ENCODE data around the gene RNU6-1. TPM values are rescaled to one million over a fixed set of nuclear protein-coding genes. Genes with fewer than 3 reads are reported as not detected.

Gene RNU6-1
- total RNA-seq, 1 donor from 2014 or later: not detected

- H3K27me3 Mint-ChIP-seq (ENCODE audit: insufficient read depth, low read depth): no peaks in the 10 kb centered on the region
- H3K4me2 ChIP-seq: no peak overlapping the region
- H3K27ac Mint-ChIP-seq: no peak overlapping the region
- no peaks in the 10 kb centered on the region for H3K9me3 ChIP-seq (ENCODE audit: low read depth)
- TF ChIP-seq EZH2 (IDR thresholded peaks at IDR 0.05): no peak
- no peak for TF ChIP-seq EZH2phosphoT487 (IDR thresholded peaks at IDR 0.05)
- no peak for TF ChIP-seq CTCF (IDR thresholded peaks at IDR 0.05)
- no peaks in the 10 kb centered on the region for H4K20me1 ChIP-seq (ENCODE audit: low read depth)
- H3K27me3 ChIP-seq: no peaks in the 10 kb centered on the region
- peaks cover 5% of the 10 kb centered on the region for H3K36me3 Mint-ChIP-seq
- H3K9me3 Mint-ChIP-seq: no peaks in the 10 kb centered on the region
- H3K9ac ChIP-seq: no peak overlapping the region
- H3K4me3 ChIP-seq: no peak overlapping the region
- peaks cover 6% of the 10 kb centered on the region for H3F3A ChIP-seq (ENCODE audit: low read depth)
- DNase-seq (ENCODE audit: low spot score): no peak
- H3K4me1 Mint-ChIP-seq: peaks cover 32% of the 10 kb centered on the region
- H3K4me1 ChIP-seq: peaks cover 27% of the 10 kb centered on the region
- H2AFZ ChIP-seq (replicated peaks): no peak overlapping the region
- no peak overlapping the region for H3K4me3 Mint-ChIP-seq
- no peaks in the 10 kb centered on the region for H3K79me2 ChIP-seq (ENCODE audit: low read depth)
- no peak overlapping the region for H3K27ac ChIP-seq
- no peaks in the 10 kb centered on the region for H3K36me3 ChIP-seq
These were observed 36.5 kb downstream of the RNU6-1 start for GRCh38 chr15:67803299-67803698.

- peaks cover 29% of the 10 kb centered on the region for H3K4me1 Mint-ChIP-seq
- H3K27me3 ChIP-seq: no peaks in the 10 kb centered on the region
- H3K36me3 ChIP-seq: no peaks in the 10 kb centered on the region
- TF ChIP-seq CTCF (IDR thresholded peaks at IDR 0.05): no peak
- peaks cover 3% of the 10 kb centered on the region for H3K36me3 Mint-ChIP-seq
- H3K9me3 ChIP-seq (ENCODE audit: low read depth): no peaks in the 10 kb centered on the region
- H3K9me3 Mint-ChIP-seq: no peaks in the 10 kb centered on the region
- H2AFZ ChIP-seq (replicated peaks): no peak overlapping the region
- peaks cover 6% of the 10 kb centered on the region for H3F3A ChIP-seq (ENCODE audit: low read depth)
- H3K9ac ChIP-seq: no peak overlapping the region
- no peak overlapping the region for H3K27ac ChIP-seq
- no peaks in the 10 kb centered on the region for H4K20me1 ChIP-seq (ENCODE audit: low read depth)
- no peak overlapping the region for H3K4me2 ChIP-seq
- no peak overlapping the region for H3K4me3 Mint-ChIP-seq
- H3K27me3 Mint-ChIP-seq (ENCODE audit: insufficient read depth, low read depth): no peaks in the 10 kb centered on the region
- no peak for DNase-seq (ENCODE audit: low spot score)
- H3K4me1 ChIP-seq: peaks cover 32% of the 10 kb centered on the region
- H3K27ac Mint-ChIP-seq: no peak overlapping the region
- H3K4me3 ChIP-seq: no peak overlapping the region
- H3K79me2 ChIP-seq (ENCODE audit: low read depth): no peaks in the 10 kb centered on the region
These were observed 37.6 kb downstream of the RNU6-1 start for GRCh38 chr15:67801926-67802914.

- H3K9me3 Mint-ChIP-seq: no peaks in the 10 kb centered on the region
- Histone ChIP-seq H3K27ac (no peak overlapping the region), H3K4me2 (no peak overlapping the region), H2AFZ (replicated peaks) (no peak overlapping the region), H3K9me3 (ENCODE audit: low read depth) (no peaks in the 10 kb centered on the region), H3F3A (ENCODE audit: low read depth) (peaks cover 13% of the 10 kb centered on the region), H3K79me2 (ENCODE audit: low read depth) (no peaks in the 10 kb centered on the region), H4K20me1 (ENCODE audit: low read depth) (no peaks in the 10 kb centered on the region), H3K27me3 (no peaks in the 10 kb centered on the region), H3K9ac (no peak overlapping the region), H3K36me3 (no peaks in the 10 kb centered on the region), H3K4me1 (peaks cover 37% of the 10 kb centered on the region), H3K4me3 (no peak overlapping the region)
- no peak for DNase-seq (ENCODE audit: low spot score)
- H3K4me3 Mint-ChIP-seq: no peak overlapping the region
- H3K27me3 Mint-ChIP-seq (ENCODE audit: insufficient read depth, low read depth): no peaks in the 10 kb centered on the region
- no peak overlapping the region for H3K27ac Mint-ChIP-seq
- TF ChIP-seq CTCF (IDR thresholded peaks at IDR 0.05): no peak
- TF ChIP-seq EZH2 (IDR thresholded peaks at IDR 0.05): no peak
- TF ChIP-seq EZH2phosphoT487 (IDR thresholded peaks at IDR 0.05): no peak
- peaks cover 3% of the 10 kb centered on the region for H3K36me3 Mint-ChIP-seq
- peaks cover 32% of the 10 kb centered on the region for H3K4me1 Mint-ChIP-seq
These were observed 38.7 kb downstream of the RNU6-1 start for GRCh38 chr15:67801142-67801541.
